H1 (cell line): ENCODE measurements around the gene RNF41.

Experiments used
- CTCF ChIP-seq, 3 experiments: IDR thresholded peaks; 1 replicate in 2 of 3; 2 replicates in 1 of 3; pipeline versions ENCODE4 v1.5.1 to v1.6.1; 2011; ENCODE audit warnings: low read length in 3 of 3, mild to moderate bottlenecking in 3 of 3, inconsistent platforms in 2 of 3, low read depth in 1 of 3, moderate library complexity in 1 of 3; ENCODE audit not compliant: insufficient read depth in 1 of 3; ENCODE audit errors: control extremely low read depth in 1 of 3
- EZH2 ChIP-seq: fragments of 200-600 bp; sonication (generic); IDR thresholded peaks from 2 replicates; pipeline ENCODE4 v1.7.1; 2012; ENCODE audit warnings: low read depth, mild to moderate bottlenecking, moderate library complexity, low read length, inconsistent platforms; ENCODE audit not compliant: severe bottlenecking
- MAFK ChIP-seq: IDR thresholded peaks from 2 replicates; pipeline ENCODE4 v1.6.1; 2012; ENCODE audit warnings: low read depth, mild to moderate bottlenecking, improper control_type of control experiment, low read length
- POLR2A ChIP-seq, 2 experiments: IDR thresholded peaks; 1 replicate in 1 of 2; 2 replicates in 1 of 2; pipeline ENCODE4 v1.6.1; 2011; ENCODE audit warnings: low read depth in 2 of 2, low read length in 2 of 2, mild to moderate bottlenecking in 2 of 2; ENCODE audit errors: control extremely low read depth in 1 of 2
- SP2 ChIP-seq: IDR thresholded peaks from 2 replicates; pipeline ENCODE4 v1.6.1; 2012; ENCODE audit warnings: mild to moderate bottlenecking, low read length, inconsistent platforms
- SUZ12 ChIP-seq: fragments of 200-600 bp; sonication (generic); IDR thresholded peaks from 2 replicates; pipeline ENCODE4 v1.6.1; 2012; ENCODE audit warnings: mild to moderate bottlenecking, inconsistent platforms, low read length, moderate library complexity, mixed read lengths
- ZNF274 ChIP-seq: IDR thresholded peaks from 2 replicates; pipeline ENCODE4 v1.7.0; 2012; ENCODE audit warnings: low read length, borderline replicate concordance; ENCODE audit errors: extremely low read depth

- TF ChIP-seq CTCF (IDR thresholded peaks at IDR 0.05; ENCODE audit: control extremely low read depth in 1 of 3, insufficient read depth in 1 of 3, low read depth in 1 of 3, low read length in 3 of 3), result 0 out of 4 replicates have a peak, but pooled peaks of 1 of the 3 experiments have one; percentile 7
- no peak for TF ChIP-seq EZH2
- no peak for TF ChIP-seq ZNF274
- TF ChIP-seq MAFK, result no peak
- TF ChIP-seq POLR2A (IDR thresholded peaks at IDR 0.05; ENCODE audit: control extremely low read depth in 1 of 2, low read depth in 2 of 2, low read length in 2 of 2), result no peak
- TF ChIP-seq SP2, result no peak
- no peak for TF ChIP-seq SUZ12
Measured at GRCh38 chr12:56257071-56257470, 35.3 kb upstream of the RNF41 start.
